ENCODE results near the gene CACYBP. TPM values are rescaled to one million over a fixed set of nuclear protein-coding genes. Genes with fewer than 3 reads are reported as not detected.

Gene CACYBP
- total RNA-seq, 1 donor from 2014 or later: 77.4 TPM

DNA sequence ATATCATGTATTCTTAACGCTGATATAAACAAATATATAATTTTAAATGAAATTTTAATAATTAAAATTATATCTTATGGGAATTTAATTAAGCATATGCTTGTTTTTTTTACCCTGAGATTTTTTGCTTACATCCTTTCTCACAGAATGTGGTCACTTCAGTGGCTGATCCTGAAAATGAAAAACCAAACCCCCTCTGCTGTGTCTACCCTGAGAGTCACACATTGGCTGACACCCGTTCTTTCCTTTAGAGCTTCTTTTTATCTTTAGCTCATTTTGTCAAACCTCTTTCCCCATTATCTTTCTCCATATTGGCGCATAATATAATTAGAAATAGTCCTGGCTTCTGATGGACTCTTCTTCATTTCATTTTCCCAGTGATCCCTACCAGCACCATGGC, 10.8 kb upstream of the CACYBP start:
- no peak for TF ChIP-seq CTCF (IDR thresholded peaks at IDR 0.05)
- no peak for DNase-seq (ENCODE audit: low spot score in 2 of 2)
- Histone ChIP-seq H3K9me3 (no peaks in the 10 kb centered on the region), H3K4me1 (no peaks in the 10 kb centered on the region), H3K27me3 (no peaks in the 10 kb centered on the region), H3K27ac (peak overlapping the region; percentile 73 to 76), H3K36me3 (no peaks in the 10 kb centered on the region), H3K4me3 (no peak overlapping the region)
- intact Hi-C loops (cut with DNase I): no loop called here

GRCh38 chr1:174989536-174990220, 10.1 kb upstream of the CACYBP start:
- H3K4me3 ChIP-seq: peak overlapping the region; percentile 43 to 58
- H3K36me3 ChIP-seq: no peaks in the 10 kb centered on the region
- no peaks in the 10 kb centered on the region for H3K27me3 ChIP-seq
- H3K4me1 ChIP-seq: no peaks in the 10 kb centered on the region
- H3K27ac ChIP-seq: peak overlapping the region; percentile 73 to 76
- no peak for TF ChIP-seq CTCF (IDR thresholded peaks at IDR 0.05)
- H3K9me3 ChIP-seq: no peaks in the 10 kb centered on the region
- intact Hi-C loops (cut with DNase I): loop anchor here (10.0 kb wide), 1 partner anchor 835 kb away; the partner anchor contains the start of gene RABGAP1L
- no peak for DNase-seq (ENCODE audit: low spot score in 2 of 2)

DNA sequence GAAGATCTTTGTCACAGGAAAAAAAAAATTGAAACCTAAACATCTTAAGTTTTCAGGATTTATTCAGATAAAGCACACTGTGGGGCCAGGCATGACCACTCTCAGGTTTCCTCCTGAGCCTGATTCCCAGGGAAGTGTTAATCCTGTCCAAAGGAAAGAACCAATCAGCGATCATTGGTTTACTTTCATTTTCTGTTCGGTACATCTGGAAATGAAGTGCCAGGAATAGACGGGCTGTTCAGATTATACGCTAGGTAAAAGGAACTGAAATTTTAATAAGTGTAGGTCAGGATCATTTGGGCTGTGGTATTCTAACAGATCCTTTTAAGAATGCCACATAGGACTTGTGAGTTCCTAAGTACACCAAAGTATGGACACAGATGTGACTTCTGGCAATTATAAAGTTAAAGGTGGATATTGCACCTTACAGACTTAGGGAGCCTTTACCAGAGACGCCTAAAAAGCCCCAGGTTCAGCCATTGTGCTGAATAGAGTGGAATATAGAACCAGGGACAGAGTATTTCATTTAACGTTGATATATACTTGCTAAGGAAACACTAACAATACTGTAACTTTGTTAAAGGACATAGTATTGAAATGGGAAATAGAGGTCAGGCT, 9.3 kb upstream of the CACYBP start:
- no peak for TF ChIP-seq CTCF (IDR thresholded peaks at IDR 0.05)
- no peaks in the 10 kb centered on the region for H3K9me3 ChIP-seq
- H3K36me3 ChIP-seq: no peaks in the 10 kb centered on the region
- H3K27ac ChIP-seq: peak overlapping the region; percentile 73 to 76
- no peaks in the 10 kb centered on the region for H3K4me1 ChIP-seq
- H3K4me3 ChIP-seq: peak overlapping the region; percentile 43 to 58
- DNase-seq (ENCODE audit: low spot score in 2 of 2): no peak
- intact Hi-C loops (cut with DNase I): loop anchor here (10.0 kb wide), 1 partner anchor 836 kb away; the partner anchor contains the start of gene RABGAP1L
- H3K27me3 ChIP-seq: no peaks in the 10 kb centered on the region

DNA sequence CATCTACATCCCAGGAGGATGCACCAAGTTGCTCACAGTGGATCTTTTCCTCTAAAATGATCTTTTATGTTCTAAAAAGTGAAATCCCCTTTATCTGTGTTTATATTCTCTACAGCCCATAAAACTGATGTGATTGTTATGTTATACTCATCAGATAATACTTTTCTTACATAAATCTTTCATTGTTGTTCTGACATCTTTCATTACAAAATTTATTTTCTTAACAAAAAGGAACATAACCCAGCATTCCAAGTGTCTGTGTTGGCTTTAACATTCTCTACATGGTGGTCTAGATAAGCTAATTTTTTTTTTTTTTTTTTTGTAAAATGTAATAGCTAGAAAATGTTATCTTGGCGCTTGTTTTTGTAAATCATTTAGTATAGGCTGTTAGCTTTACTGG, 8.3 kb upstream of the CACYBP start:
- intact Hi-C loops (cut with DNase I): loop anchor here (10.0 kb wide), 1 partner anchor 837 kb away; the partner anchor contains the start of gene RABGAP1L

GRCh38 chr1:174995121-174995520, 4.6 kb upstream of the CACYBP start:
- TF ChIP-seq CTCF (IDR thresholded peaks at IDR 0.05): no peak
- H3K4me1 ChIP-seq: peaks cover 0 to 4% of the 10 kb centered on the region in 2 donors
- DNase-seq (ENCODE audit: low spot score in 2 of 2): no peak
- H3K4me3 ChIP-seq: no peak overlapping the region
- H3K36me3 ChIP-seq: no peaks in the 10 kb centered on the region
- no peak overlapping the region for H3K27ac ChIP-seq
- no peaks in the 10 kb centered on the region for H3K27me3 ChIP-seq
- intact Hi-C loops (cut with DNase I): loop anchor here (5.0 to 10.0 kb wide), 2 partner anchors 840 to 973 kb away; partner anchors contain the start of genes RABGAP1L and RC3H1
- no peaks in the 10 kb centered on the region for H3K9me3 ChIP-seq

More for the DNA sequence above, 8.3 kb upstream of the CACYBP start:
- TF ChIP-seq CTCF (IDR thresholded peaks at IDR 0.05): no peak
- no peak overlapping the region for H3K4me3 ChIP-seq
- no peaks in the 10 kb centered on the region for H3K36me3 ChIP-seq
- H3K9me3 ChIP-seq: no peaks in the 10 kb centered on the region
- H3K27me3 ChIP-seq: no peaks in the 10 kb centered on the region
- no peak for DNase-seq (ENCODE audit: low spot score in 2 of 2)
- H3K27ac ChIP-seq: no peak overlapping the region
- no peaks in the 10 kb centered on the region for H3K4me1 ChIP-seq
